ENCODE data around the gene GNRHR. TPM values are rescaled to one million over a fixed set of nuclear protein-coding genes. Genes with fewer than 3 reads are reported as not detected.

GNRHR gene
- total and polyA plus RNA-seq, 2 experiments from 2014 or later: 0.10 TPM; not detected in 1

- TF ChIP-seq ZNF462 (CRISPR knock-in tag; IDR thresholded peaks at IDR 0.05) (no peak), EZH2 (IDR thresholded peaks at IDR 0.05; ENCODE audit: low read depth, unreplicated experiment) (no peak), POLR2AphosphoS5 (IDR thresholded peaks at IDR 0.05; ENCODE audit: low read depth) (no peak), REST (IDR thresholded peaks at IDR 0.05; ENCODE audit: unreplicated experiment) (no peak)
Measured at GRCh38 chr4:67765401-67765800, 11.2 kb upstream of the GNRHR start (continued).

GRCh38 chr4:67764183-67764582 lies 10.0 kb upstream of the GNRHR start:
- no peaks in the 10 kb centered on the region for H3F3A ChIP-seq (replicated peaks; ENCODE audit: low read depth)
- no peak overlapping the region for H3K4me2 ChIP-seq
- H3K4me1 ChIP-seq (ENCODE audit: insufficient read depth): no peaks in the 10 kb centered on the region
- Mint-ChIP-seq H3K27me3 (ENCODE audit: insufficient read depth, low read depth, poor library complexity) (no peaks in the 10 kb centered on the region), H3K9me3 (no peaks in the 10 kb centered on the region), H3K4me1 (no peaks in the 10 kb centered on the region), H3K36me3 (ENCODE audit: low read depth) (no peaks in the 10 kb centered on the region), H3K27ac (no peak overlapping the region), H3K4me3 (no peak overlapping the region)
- H3K79me2 ChIP-seq (replicated peaks; ENCODE audit: insufficient read depth): no peaks in the 10 kb centered on the region
- no peak overlapping the region for H3K4me3 ChIP-seq
- no peak overlapping the region for H2AFZ ChIP-seq
- H3K27ac ChIP-seq (ENCODE audit: low read depth): no peak overlapping the region
- DNase-seq (ENCODE audit: low spot score) (no peak), ATAC-seq (no peak)
- H3K27me3 ChIP-seq (ENCODE audit: insufficient read depth): no peaks in the 10 kb centered on the region
- no peaks in the 10 kb centered on the region for H3K9me2 ChIP-seq (ENCODE audit: insufficient read depth)
- no peaks in the 10 kb centered on the region for H3K36me3 ChIP-seq (ENCODE audit: insufficient read depth)
- H4K20me1 ChIP-seq (replicated peaks; ENCODE audit: insufficient read depth): no peaks in the 10 kb centered on the region
- TF ChIP-seq CREB1 (CRISPR knock-in tag; IDR thresholded peaks at IDR 0.05; ENCODE audit: low read depth) (no peak), ZNF331 (CRISPR knock-in tag; IDR thresholded peaks at IDR 0.05; ENCODE audit: low read depth) (no peak), CTCF (conservative IDR thresholded peaks at IDR 0.05; ENCODE audit: low read depth in 2 of 2) (no peak), POLR2AphosphoS5 (IDR thresholded peaks at IDR 0.05; ENCODE audit: low read depth) (no peak)

All from GM23338 (cell line).